Activated effector memory CD4-positive, alpha-beta T cell treated with anti-CD3 and anti-CD28 coated beads, Interleukin-2, amount 50 U/mL, for 16 hours (primary cell): ENCODE data around the gene MCM6.
"Not testable (repeated sequence)": the region's sequence is repeated elsewhere in the genome, so short reads cannot be mapped to it uniquely, and the experiment has no call there.

ENCODE experiments used
- DNase-seq: peaks from one replicate; pipeline ENCODE4 v3.0.0-alpha.2; 2020

Gene MCM6

DNA sequence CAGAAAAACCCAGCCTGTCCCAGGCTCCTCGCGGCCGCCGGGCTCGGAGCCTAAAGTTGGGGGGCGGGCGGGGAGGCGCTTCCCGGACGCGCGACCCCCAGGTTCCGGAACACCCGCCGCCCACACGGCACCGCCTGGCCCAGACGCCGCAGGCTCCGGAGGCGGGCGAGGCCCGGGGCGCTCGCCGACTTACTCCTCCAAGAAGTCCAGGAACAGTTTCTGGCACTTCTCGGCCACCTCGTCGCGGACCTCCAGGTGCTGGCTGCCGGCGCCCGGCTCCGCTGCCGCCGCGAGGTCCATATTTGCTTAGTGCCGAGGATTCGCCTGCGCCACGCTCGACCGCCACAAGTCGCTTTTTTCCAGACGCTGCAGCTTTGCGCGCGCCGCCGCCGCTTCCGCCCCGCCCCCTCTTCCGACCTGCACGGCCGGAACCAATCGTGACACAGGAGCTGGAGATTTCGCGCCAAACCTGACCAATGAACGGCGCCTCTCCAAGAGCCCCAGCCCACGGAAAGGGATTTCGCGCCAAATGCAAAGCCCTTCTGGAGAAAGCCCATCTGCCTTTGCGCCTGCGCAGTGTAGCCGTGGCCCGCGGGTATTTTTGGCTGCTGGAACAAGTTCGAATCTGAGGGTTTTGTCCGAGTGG is at the start of gene MCM6:
Gene MCM6 (minus strand): TSS at position 378 of the 646 bp plus-strand sequence. CDS start 78 bp downstream, at position 300.
- DNase-seq, result peak; percentile 99

GRCh38 chr2:135925571-135925970 is 49.3 kb upstream of the MCM6 start:
- DNase-seq, result no peak

GRCh38 chr2:135916207-135916606 is 40.0 kb upstream of the MCM6 start:
- no peak for DNase-seq

DNA sequence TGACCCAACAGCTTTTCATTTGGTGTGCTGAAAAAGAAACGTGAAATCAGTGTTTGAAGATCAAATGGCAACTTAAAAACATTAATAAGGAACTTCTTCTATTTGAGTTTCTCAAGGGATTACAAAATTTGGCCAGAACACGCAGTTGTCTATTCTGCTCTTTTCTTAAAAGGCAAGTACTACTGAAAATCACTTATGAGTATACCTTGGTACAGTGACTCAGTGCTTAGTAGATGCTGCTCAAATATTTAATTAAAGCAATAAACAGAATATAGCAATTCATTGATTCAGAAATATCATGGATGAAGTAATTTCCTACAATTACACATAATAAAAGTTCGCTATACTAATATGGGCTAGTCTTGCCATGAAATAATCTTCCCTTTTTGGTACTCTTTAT is 38.2 kb upstream of the MCM6 start:
- no peak for DNase-seq

DNA sequence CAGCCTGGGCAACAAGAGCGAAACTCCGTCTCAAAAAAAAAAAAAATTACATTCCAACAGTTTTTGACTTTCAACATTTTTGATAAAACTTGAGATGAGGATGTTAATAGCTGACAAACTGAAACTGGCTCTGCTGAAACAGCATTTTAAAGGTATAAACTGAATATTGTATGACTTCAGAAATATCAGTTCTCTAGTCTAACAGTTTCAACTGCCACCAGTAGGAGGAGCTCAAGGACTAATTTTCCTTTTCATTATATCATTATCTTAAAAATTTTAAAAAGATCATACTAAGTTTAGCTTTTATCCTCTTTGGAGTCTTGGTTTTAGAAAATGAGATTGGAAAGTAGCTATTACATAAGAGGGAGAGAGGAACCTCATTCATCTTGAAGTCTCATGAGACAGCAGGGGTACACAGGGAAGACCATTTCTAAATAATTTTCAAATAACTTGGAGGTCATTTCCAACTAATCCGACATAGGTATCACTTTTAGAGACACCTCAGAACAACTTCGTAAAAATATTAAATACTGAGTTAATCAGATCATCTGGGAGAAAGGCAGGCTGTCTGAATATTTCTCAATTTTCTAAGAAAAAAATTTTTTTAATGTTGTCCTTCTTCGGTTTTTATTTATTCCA is 37.6 kb upstream of the MCM6 start:
- no peak for DNase-seq

DNA sequence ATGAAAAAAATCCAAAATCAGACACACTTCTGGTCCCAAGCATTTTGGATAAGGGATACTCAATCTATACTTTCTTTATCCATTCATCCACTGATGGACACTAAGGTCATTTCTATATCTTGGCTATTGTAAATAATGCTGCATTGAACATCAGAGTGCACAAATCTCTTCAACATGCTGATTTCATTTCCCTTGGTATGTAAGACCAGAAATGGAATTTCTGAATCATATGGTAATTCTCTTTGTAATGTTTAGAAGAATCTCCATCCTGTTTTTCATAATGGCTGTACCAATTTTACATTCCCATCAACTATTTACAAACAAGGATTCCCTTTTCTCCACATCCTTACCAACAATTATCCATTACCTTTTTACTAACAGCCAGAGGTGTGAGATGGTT is 33.7 kb upstream of the MCM6 start:
- DNase-seq, result no peak

DNA sequence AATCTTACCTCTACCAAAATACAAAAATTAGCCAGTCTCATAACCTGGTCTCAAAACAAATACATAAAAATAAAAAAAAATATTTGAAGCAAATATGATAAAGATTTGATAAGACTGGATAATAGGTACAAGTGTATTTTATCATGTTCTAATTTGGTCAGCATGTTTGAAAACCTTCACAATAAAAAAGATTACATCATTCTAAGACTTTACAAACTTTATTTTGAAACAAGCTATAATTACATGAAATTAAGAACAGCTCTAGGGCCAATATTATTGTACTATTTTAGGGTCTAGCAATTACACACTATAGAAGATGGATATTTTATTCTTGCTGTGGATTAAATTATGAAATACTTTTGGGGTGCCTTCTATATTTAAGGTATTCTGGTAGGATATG is 29.4 kb upstream of the MCM6 start:
- no peak for DNase-seq

GRCh38 chr2:135904341-135904989 is 28.2 kb upstream of the MCM6 start:
- DNase-seq, result no peak

GRCh38 chr2:135903650-135904049 is 27.4 kb upstream of the MCM6 start:
- no peak for DNase-seq

DNA sequence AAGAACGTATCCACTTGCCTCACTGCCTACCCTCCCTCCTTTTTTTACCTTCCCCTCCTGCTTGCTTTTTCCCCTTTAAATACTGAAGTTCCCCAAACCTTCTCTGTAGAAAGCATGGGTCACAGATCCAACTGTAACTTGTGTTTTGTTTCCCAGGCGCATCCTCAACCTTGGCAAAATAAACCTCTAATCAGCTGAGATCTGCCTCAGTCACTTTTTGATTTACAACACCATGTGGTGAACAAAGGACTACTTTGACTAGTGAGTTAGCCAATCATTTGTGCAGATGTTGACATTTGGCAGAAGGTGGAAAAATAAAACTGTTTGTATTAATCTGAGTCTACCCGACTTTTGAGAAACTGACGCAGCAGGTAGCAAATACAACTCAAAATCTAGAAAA is 23.3 kb upstream of the MCM6 start:
- DNase-seq, result no peak

- no peak for DNase-seq
Measured at GRCh38 chr2:135898234-135898786, 22.1 kb upstream of the MCM6 start.

- DNase-seq, result no peak
Measured at GRCh38 chr2:135894930-135895329, 18.7 kb upstream of the MCM6 start.

GRCh38 chr2:135893374-135893794 is 17.1 kb upstream of the MCM6 start:
- no peak for DNase-seq

- DNase-seq, result no peak
Measured at GRCh38 chr2:135890835-135891234, 14.6 kb upstream of the MCM6 start.

- DNase-seq, result no peak
Measured at GRCh38 chr2:135890149-135890548, 13.9 kb upstream of the MCM6 start.

DNA sequence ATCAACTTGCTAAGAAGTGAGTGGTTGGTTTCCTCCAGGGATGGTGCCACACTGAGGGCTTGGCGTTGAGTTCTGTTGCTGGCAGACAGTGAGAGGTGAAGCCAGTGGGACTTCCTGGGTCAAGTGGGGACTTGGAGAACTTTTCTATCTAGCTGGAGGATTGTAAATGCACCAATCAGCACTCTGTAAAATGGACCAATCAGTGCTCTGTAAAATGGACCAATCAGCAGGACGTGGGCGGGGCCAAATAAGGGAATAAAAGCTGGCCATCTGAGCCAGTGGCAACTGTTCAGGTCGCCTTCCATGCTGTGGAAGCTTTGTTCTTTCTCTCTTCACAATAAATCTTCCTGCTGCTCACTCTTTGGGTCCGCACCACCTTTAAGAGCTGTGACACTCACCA is 12.3 kb upstream of the MCM6 start:
- DNase-seq, result not testable (repeated sequence)

- no peak for DNase-seq
Measured at GRCh38 chr2:135885709-135886108, 9.5 kb upstream of the MCM6 start.

- DNase-seq, result no peak
Measured at GRCh38 chr2:135882415-135882814, 6.2 kb upstream of the MCM6 start.

GRCh38 chr2:135876770-135877169 is 527 bp upstream of the MCM6 start:
- DNase-seq, result not testable (repeated sequence)

- peak; percentile 91 for DNase-seq
Measured at GRCh38 chr2:135875491-135876065, 665 bp downstream of the MCM6 start.

DNA sequence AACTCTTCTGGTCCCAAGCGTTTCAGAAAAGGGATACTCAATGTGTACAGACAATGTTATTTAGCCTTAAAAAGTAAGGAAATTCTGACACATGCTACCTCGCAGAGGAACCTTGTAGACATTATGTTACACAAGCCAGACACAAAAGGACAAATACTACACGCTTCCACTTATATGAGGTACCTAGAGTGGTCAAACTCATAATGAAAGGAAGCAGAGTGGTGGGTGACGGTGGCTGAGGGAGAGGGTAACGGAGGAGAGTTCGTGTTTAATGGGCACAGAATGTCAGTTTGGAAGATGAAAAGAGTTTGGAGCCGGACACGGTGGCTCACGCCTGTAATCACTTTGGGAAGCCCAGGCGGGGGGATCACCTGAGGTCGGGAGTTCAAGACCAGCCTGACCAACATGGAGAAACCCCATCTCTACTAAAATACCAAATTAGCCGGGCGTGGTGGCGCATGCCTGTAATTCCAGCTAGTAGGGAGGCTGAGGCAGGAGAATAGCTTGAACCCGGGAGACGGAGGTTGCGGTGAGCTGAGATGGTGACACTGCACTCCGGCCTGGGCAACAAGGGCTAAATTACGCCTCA is 1.4 kb downstream of the MCM6 start:
- no peak for DNase-seq

DNA sequence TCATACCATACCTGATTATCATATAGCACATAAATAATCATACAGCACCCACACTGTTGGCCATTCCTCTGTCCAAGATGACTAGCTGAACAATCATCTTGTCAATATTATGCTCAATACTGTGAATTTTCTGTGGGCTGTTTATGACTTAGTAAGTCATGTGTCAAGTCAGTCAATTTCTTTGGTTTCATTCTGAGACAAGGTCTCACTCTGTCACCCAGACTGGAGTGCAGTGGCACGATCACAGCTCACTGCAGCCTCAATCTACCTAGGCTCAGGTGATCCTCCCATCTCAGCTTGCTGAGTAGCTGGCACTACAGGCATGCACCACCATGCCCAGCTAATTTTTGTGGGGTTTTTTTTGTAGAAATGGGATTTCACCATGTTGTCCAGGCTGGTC is 5.7 kb downstream of the MCM6 start:
- DNase-seq, result no peak

DNA sequence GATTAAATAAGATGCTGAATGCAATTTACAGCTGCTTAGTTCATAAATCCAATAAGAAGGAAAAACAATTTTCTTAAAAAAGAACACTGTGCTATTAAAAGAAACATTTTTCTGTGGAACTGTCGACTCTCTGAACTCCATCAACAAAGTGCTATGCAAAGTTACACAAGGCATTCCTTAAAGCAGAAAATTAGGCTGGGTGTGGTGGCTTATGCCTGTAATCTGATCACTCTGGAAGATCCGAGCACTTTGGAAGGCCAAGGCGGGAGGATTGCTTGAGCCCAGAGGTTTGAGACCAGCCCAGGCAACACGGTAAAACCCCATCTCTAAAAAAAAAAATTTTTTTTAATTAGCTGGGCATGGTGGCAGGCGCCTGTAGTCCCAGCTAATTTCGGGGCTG is 13.0 kb downstream of the MCM6 start:
- no peak for DNase-seq
